SK-N-SH (cell line): Measurements from ENCODE around the gene CELF2. TPM values are rescaled to one million over a fixed set of nuclear protein-coding genes. Genes with fewer than 3 reads are reported as not detected.

Experiments used
- CTCF ChIA-PET: fragments of 300-600, 350-600 bp; formaldehyde crosslinking; extraction: SDS; loops from one replicate; lab custom pipeline; 2021; lab: Yijun Ruan, JAX
- POLR2A ChIA-PET: fragments of 350-600 bp; sonication (Branson Sonifier 250); formaldehyde crosslinking; extraction: SDS; loops from one replicate; lab custom pipeline; 2020; ENCODE audit warnings: antibody characterized with exemption, inconsistent platforms; lab: Yijun Ruan, JAX
- DNase-seq: peaks from one replicate; pipeline ENCODE4 v3.0.0; 2012
- H2AFZ ChIP-seq: fragments of 200-600 bp; sonication (generic); 2 replicates; pipeline ENCODE4 v1.8.1; 2016; ENCODE audit warnings: antibody characterized with exemption, mild to moderate bottlenecking, low read depth
- H3F3A ChIP-seq: fragments of 200-600 bp; sonication (generic); replicated peaks from 2 replicates; pipeline ENCODE3; 2016; ENCODE audit warnings: antibody characterized with exemption, mild to moderate bottlenecking; ENCODE audit not compliant: insufficient read depth
- H3K27ac ChIP-seq, 2 experiments: fragments of 200-500 bp in 1 of 2; fragments of 200-600 bp in 1 of 2; sonication (Bioruptor generic) in 1 of 2; sonication (generic), shearing (Covaris generic) in 1 of 2; 2 replicates each; pipeline versions ENCODE4 v1.5.1 to v1.6.1; 2014 to 2016; ENCODE audit warnings: low read depth in 2 of 2, inconsistent platforms in 1 of 2, low read length in 1 of 2, mild to moderate bottlenecking in 1 of 2, mixed read lengths in 1 of 2
- H3K27me3 ChIP-seq: fragments of 200-600 bp; sonication (generic), shearing (Covaris generic); 2 replicates; pipeline ENCODE4 v1.6.1; 2016; ENCODE audit warnings: mixed run types; ENCODE audit not compliant: insufficient read depth
- H3K36me3 ChIP-seq, 2 experiments: fragments of 200-500 bp in 1 of 2; fragments of 200-600 bp in 1 of 2; sonication (Bioruptor generic) in 1 of 2; sonication (generic) in 1 of 2; replicated peaks in 1 of 2; 2 replicates each; pipeline versions ENCODE3 to v1.5.1; 2014 to 2016; ENCODE audit warnings: low read length in 1 of 2, mild to moderate bottlenecking in 1 of 2; ENCODE audit not compliant: insufficient read depth in 2 of 2, control insufficient read depth in 1 of 2
- H3K4me1 ChIP-seq, 2 experiments: fragments of 200-500 bp in 1 of 2; fragments of 200-600 bp in 1 of 2; sonication (Bioruptor generic) in 1 of 2; sonication (generic), shearing (Covaris generic) in 1 of 2; 2 replicates each; pipeline versions ENCODE4 v1.5.1 to v1.6.1; 2014 to 2016; ENCODE audit warnings: low read depth in 1 of 2, low read length in 1 of 2, mixed run types in 1 of 2; ENCODE audit not compliant: insufficient read depth in 2 of 2, control insufficient read depth in 1 of 2
- H3K4me2 ChIP-seq: fragments of 200-600 bp; sonication (generic), shearing (Covaris generic); 2 replicates; pipeline ENCODE4 v1.6.1; 2017; ENCODE audit warnings: mixed run types
- H3K4me3 ChIP-seq, 2 experiments: fragments of 200-500 bp in 1 of 2; fragments of 200-600 bp in 1 of 2; sonication (Bioruptor generic) in 1 of 2; sonication (generic), shearing (Covaris generic) in 1 of 2; 2 replicates each; pipeline versions ENCODE4 v1.5.1 to v1.8.1; 2014 to 2016; ENCODE audit warnings: low read depth in 2 of 2, inconsistent platforms in 1 of 2, low read length in 1 of 2, mild to moderate bottlenecking in 1 of 2, mixed read lengths in 1 of 2, moderate library complexity in 1 of 2
- H3K79me2 ChIP-seq: fragments of 200-600 bp; sonication (generic); 2 replicates; pipeline ENCODE4 v1.8.1; 2017; ENCODE audit warnings: mild to moderate bottlenecking; ENCODE audit not compliant: insufficient read depth
- H3K9ac ChIP-seq: fragments of 200-600 bp; sonication (generic); 2 replicates; pipeline ENCODE4 v1.6.1; 2017; ENCODE audit warnings: mixed run types
- H3K9me2 ChIP-seq: fragments of 200-600 bp; sonication (generic); 2 replicates; pipeline ENCODE4 v1.6.1; 2017; ENCODE audit warnings: mixed run types
- H3K9me3 ChIP-seq: fragments of 200-600 bp; sonication (generic); 2 replicates; pipeline ENCODE4 v1.6.1; 2017; ENCODE audit warnings: mixed run types, mild to moderate bottlenecking, moderate library complexity
- H4K20me1 ChIP-seq: fragments of 200-600 bp; sonication (generic); 2 replicates; pipeline ENCODE4 v1.6.1; 2017; ENCODE audit warnings: mild to moderate bottlenecking, mixed run types; ENCODE audit not compliant: insufficient read depth
- CHD2 ChIP-seq: fragments of 150-350 bp; IDR thresholded peaks from 2 replicates; pipeline ENCODE4 v1.6.1; 2018; ENCODE audit warnings: low read length; ENCODE audit not compliant: partially characterized antibody
- EP300 ChIP-seq, 2 experiments: IDR thresholded peaks; 2 replicates each; pipeline versions ENCODE4 v1.4.0 to v1.6.1; 2012; ENCODE audit warnings: borderline replicate concordance in 1 of 2, low read depth in 1 of 2, low read length in 1 of 2
- EZH2phosphoT487 ChIP-seq: fragments of 200-600 bp; sonication (generic); IDR thresholded peaks from 2 replicates; pipeline ENCODE4 v1.6.1; 2017; ENCODE audit warnings: low read depth, mixed run types, mild to moderate bottlenecking, antibody characterized with exemption, moderate library complexity, borderline replicate concordance
- FOXJ3 ChIP-seq: sonication (generic); formaldehyde crosslinking; IDR thresholded peaks from 2 replicates; pipeline ENCODE4 v1.5.1; 2020; ENCODE audit warnings: mild to moderate bottlenecking, missing genetic modification reagents
- IRF3 ChIP-seq: fragments of 150-350 bp; IDR thresholded peaks from 2 replicates; pipeline ENCODE4 v1.6.1; 2016; ENCODE audit warnings: mild to moderate bottlenecking, low read depth, low read length
- JUND ChIP-seq: IDR thresholded peaks from 2 replicates; pipeline ENCODE4 v1.4.0; 2012
- MEF2A ChIP-seq: IDR thresholded peaks from 2 replicates; pipeline ENCODE4 v1.4.0; 2012; ENCODE audit warnings: low read depth, borderline replicate concordance
- MXI1 ChIP-seq: IDR thresholded peaks from 2 replicates; pipeline ENCODE4 v1.6.1; 2012; ENCODE audit warnings: mild to moderate bottlenecking, low read depth, low read length, improper control_type of control experiment
- NFIC ChIP-seq: IDR thresholded peaks from 2 replicates; pipeline ENCODE4 v1.4.0; 2012; ENCODE audit warnings: borderline replicate concordance
- PBX3 ChIP-seq: IDR thresholded peaks from 2 replicates; pipeline ENCODE4; 2012
- RCOR1 ChIP-seq: fragments of 150-350 bp; IDR thresholded peaks from 2 replicates; pipeline ENCODE4 v1.6.1; 2017; ENCODE audit warnings: antibody characterized with exemption, low read length
- RFX5 ChIP-seq: IDR thresholded peaks from 2 replicates; pipeline ENCODE4 v1.6.1; 2012; ENCODE audit warnings: mild to moderate bottlenecking, improper control_type of control experiment, low read length
- SIN3A ChIP-seq: IDR thresholded peaks from 2 replicates; pipeline ENCODE4 v1.6.1; 2012; ENCODE audit warnings: low read depth, mild to moderate bottlenecking, low read length, moderate library complexity, borderline replicate concordance
- TAF1 ChIP-seq: IDR thresholded peaks from 2 replicates; pipeline ENCODE4 v1.6.1; 2012; ENCODE audit warnings: low read depth, mild to moderate bottlenecking, low read length, moderate library complexity, borderline replicate concordance
- TCF12 ChIP-seq: IDR thresholded peaks from 2 replicates; pipeline ENCODE4 v1.4.0; 2012
- TEAD4 ChIP-seq: IDR thresholded peaks from 2 replicates; pipeline ENCODE4 v1.4.0; 2012; ENCODE audit warnings: mild to moderate bottlenecking, borderline replicate concordance; ENCODE audit not compliant: insufficient read depth
- USF1 ChIP-seq: IDR thresholded peaks from 2 replicates; pipeline ENCODE4 v1.4.0; 2012; ENCODE audit warnings: low read depth, borderline replicate concordance
- YY1 ChIP-seq: IDR thresholded peaks from 2 replicates; pipeline ENCODE4 v1.4.0; 2012; ENCODE audit warnings: low read depth, mild to moderate bottlenecking
- ZBTB33 ChIP-seq: IDR thresholded peaks from 2 replicates; pipeline ENCODE4 v1.4.0; 2012; ENCODE audit warnings: low read depth, borderline replicate concordance
- WGBS: methylation state at CpG from one replicate; pipeline ENCODE4 v1.1.6; 2017; ENCODE audit warnings: low lambda C conversion rate; 5-methylcytosine and 5-hydroxymethylcytosine counted together
- polyA plus RNA-seq, 3 experiments: library from polyadenylated mRNA; depleted of rRNA; stranded (reverse); fragments of >200 nt; gene quantifications; 2 replicates each; pipeline ENCODE4 v1.2.3, GENCODE V29; 2012

The CELF2 gene
- polyA plus RNA-seq, 1 of the 3 experiments (the other 2 are of a cell fraction): 0.03 TPM

GRCh38 chr10:11206676-11207559 is 189.2 kb downstream of the CELF2 start:
- no peaks in the 10 kb centered on the region for H3K79me2 ChIP-seq
- POLR2A ChIA-PET: no interaction called here
- TF ChIP-seq CHD2: no peak
- no peak for TF ChIP-seq PBX3
- TF ChIP-seq TEAD4: no peak
- TF ChIP-seq SIN3A: no peak
- no peak for TF ChIP-seq JUND
- no peak for TF ChIP-seq MXI1
- no peak for TF ChIP-seq ZBTB33
- TF ChIP-seq NFIC: no peak
- no peak for TF ChIP-seq MEF2A
- no peak for TF ChIP-seq RFX5
- no peak for TF ChIP-seq EZH2phosphoT487
- TF ChIP-seq RCOR1: no peak
- no peak for TF ChIP-seq YY1
- TF ChIP-seq EP300 (IDR thresholded peaks at IDR 0.05; ENCODE audit: borderline replicate concordance in 1 of 2, low read depth in 1 of 2, low read length in 1 of 2): no peak
- TF ChIP-seq TCF12: no peak
- no peak for TF ChIP-seq USF1
- no peak for TF ChIP-seq FOXJ3
- TF ChIP-seq TAF1: no peak
- TF ChIP-seq IRF3: no peak
- TF ChIP-seq, all 33 proteins: peak for 0

More at GRCh38 chr10:11206676-11207559, 189.2 kb downstream of the CELF2 start:
- no peak overlapping the region for H3K4me2 ChIP-seq
- H2AFZ ChIP-seq: no peak overlapping the region
- H3K27ac ChIP-seq: no peak overlapping the region
- no peaks in the 10 kb centered on the region for H3F3A ChIP-seq
- no peak overlapping the region for H3K4me3 ChIP-seq
- no peak for DNase-seq
- no peaks in the 10 kb centered on the region for H3K9me2 ChIP-seq
- no peaks in the 10 kb centered on the region for H3K36me3 ChIP-seq
- CTCF ChIA-PET: no interaction called here
- H3K9ac ChIP-seq: no peak overlapping the region
- no peaks in the 10 kb centered on the region for H3K27me3 ChIP-seq
- H4K20me1 ChIP-seq: no peaks in the 10 kb centered on the region
- no peaks in the 10 kb centered on the region; the same call in 1 of the 2 replicates for H3K9me3 ChIP-seq
- H3K4me1 ChIP-seq: no peaks in the 10 kb centered on the region
- WGBS: 20% methylated on average over 14 of the region's 14 CpGs
